Activated CD8-positive, alpha-beta memory T cell treated with anti-CD3 and anti-CD28 coated beads, Interleukin-2, amount 50 U/mL, for 4 hours (primary cell): ENCODE results near the gene LIX1L.

Experiments
- DNase-seq: peaks from one replicate; pipeline ENCODE4 v3.0.0-alpha.2; 2020

LIX1L gene

DNA sequence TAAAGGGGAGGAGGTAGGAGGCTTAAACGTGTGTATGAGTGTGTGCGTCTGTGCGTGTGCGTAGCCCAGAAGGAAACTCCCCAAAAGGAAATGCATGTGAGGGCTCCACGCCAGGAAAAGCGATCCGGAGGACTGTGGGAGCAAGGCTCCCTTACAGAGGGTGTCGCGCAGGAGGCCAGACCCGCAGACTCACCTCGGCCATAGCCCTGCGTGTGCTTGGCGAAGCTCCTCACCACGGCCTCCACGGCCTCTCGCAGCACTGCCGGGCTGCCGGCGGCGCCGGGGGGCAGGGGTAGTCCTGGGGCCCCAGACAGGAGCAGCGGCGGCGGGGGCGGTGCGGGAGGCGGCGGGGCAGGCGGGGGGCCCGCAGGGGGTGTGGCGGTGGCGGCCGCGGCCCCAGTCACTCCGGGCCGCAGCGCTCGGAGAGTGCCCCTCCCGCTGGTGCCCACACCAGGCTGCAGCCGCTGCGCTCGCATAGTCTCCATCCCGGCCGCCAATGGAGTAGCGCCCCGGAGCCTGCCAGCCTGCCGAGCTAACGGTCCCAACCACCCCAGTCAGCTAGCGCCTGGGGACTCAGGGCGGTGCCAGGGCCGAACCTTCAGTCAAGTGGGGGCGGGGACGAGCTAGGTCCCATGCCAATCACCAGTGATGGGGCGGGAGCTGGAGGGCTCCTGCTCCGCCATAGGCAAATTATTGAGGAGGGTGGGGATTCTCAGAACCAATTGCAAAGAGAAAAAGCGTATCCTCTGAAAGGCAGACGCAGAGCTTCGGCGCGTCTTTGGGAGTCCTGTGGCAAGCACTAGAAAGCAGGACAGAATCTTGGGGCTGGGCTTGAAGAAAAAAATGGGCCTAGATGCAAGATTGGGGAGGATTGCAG is at the start of gene LIX1L:
Gene LIX1L, minus strand, starts transcription at position 575 of the 877 bp plus-strand sequence. Its CDS starts 90 bp downstream, at position 485.
- peak; percentile 93 for DNase-seq

DNA sequence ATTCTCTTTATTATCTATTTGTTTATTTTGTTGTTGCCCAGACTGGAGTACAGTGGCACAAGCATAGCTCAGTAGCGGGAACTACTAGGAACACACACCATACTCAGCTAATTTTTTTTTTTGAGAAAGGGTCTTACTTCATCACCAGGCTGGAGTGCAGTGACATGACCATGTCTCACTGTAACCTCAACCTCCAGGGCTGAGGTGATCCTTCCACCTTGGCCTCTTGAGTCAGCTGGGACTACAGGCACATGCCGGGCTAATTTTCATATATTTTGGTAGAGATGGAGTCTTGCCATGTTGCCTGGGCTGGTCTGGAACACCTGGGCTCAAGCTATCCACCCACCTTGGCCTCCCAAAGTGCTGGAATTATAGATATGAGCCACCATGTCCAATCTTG is 43.9 kb upstream of the LIX1L start:
- no peak for DNase-seq

DNA sequence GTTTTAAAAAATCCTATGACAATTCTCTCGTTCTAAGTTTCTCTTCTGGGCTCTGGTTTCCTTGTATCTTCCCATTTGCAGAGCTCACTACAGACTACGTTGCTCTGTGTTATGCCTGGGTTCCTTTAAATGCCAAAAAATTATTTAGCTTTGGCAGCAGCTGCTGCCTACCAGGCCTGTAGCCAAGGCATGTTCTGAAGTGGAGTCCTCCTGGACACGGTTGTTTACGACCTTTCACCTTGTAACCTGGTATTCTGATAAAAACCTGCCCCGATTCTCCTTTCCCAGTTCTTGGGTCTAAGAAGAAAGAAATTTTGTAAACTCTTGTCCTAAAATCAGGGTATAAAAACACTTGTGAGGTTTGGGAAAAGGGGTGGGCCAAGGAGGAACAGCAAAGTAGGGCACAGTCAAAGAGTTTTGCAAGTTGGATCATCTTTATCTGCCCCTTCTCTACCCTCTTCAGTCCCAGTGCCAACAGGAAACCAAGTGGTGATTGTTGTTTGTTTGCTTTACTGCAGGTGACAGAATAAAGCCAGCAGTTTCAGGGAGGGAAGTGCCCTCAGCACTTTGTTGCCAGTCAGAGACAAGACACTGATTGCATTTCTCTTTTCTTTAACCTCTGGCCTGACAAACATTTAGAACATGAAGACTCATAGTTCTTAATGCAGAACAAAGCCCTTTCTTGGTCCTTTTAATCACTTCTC is 41.7 kb upstream of the LIX1L start:
- DNase-seq, result no peak

DNA sequence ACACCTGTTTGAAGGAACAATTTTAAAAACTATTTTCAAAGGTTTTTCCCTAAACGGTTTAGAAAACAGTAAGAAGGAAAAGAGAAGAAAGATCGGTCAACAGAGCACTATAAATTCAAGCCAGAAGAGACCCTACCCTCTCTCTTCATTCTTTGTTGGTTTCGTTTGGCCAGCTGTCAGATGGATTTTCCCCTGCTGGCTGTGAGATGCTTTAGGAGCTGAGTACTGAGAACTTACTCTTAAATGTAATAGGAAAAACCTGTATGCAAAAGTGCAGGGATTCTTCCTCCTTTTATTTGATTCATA is 39.9 kb upstream of the LIX1L start:
- no peak for DNase-seq

DNA sequence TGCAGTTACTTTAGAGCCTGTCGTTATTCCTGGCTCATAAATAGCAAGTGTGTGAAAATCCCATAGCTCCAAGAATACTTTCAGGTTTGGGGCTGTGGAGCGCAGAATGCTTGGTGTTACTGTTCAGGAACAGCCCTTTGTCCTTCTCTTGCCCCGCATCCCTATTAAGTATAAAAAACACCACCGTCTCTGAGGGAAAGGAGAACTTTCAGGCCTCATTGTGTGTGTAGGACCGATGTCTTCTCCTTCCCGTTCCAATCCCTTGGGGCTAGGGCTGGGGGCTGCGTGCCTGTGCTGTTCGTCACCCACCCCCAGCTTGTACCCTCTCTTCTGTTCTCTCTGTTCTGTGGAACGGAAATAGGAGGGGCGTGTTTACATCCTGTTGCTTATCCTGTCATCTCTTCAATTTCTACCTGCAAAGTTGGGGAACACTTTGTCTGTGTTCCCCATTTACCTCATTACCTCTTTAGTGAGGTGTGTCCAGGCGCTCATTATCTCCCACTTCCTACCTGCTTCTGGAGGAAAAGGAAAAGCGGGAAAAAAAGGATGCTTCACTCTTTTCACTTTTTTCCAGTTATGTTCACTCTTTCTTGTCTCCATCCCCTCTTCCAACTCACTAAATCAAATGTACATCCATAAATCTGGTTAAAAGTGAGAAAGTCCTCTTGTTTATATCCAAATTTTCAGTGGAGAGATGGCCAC is 39.4 kb upstream of the LIX1L start:
- DNase-seq, result peak; percentile 37

DNA sequence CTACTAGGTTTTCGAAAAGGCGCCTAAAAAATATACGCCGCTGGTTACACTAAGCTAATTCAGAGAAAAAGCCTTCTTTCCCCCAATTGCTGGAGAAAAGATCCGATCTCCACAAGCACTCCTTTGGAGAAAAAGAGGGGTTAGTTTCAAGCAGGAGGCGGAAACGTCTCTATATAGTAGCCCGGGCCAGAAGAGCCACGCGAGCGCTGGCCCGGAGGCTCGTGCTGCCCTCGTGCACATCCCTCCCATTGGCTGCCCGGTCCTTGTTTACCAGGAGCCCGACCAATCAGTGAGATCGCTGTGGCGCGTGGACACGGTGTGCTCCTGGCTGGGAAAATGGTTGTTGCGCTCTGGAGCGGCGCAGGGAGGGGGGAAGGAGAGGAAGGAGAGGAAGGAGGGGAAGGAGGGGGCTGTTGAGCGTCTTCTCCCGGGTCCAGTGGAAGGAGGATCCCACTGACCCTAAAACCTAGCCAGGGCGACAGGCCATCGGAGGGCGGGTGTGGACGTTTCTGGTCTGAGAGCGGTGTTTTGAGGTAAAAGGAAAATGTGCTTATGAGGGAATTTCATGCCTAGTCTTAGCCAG is 38.7 kb upstream of the LIX1L start, which contains the start of gene TXNIP:
Gene TXNIP, minus strand, starts transcription at position 147 of the 583 bp plus-strand sequence. CDS start 313 bp downstream, outside the sequence.
- peak; percentile 87 for DNase-seq

DNA sequence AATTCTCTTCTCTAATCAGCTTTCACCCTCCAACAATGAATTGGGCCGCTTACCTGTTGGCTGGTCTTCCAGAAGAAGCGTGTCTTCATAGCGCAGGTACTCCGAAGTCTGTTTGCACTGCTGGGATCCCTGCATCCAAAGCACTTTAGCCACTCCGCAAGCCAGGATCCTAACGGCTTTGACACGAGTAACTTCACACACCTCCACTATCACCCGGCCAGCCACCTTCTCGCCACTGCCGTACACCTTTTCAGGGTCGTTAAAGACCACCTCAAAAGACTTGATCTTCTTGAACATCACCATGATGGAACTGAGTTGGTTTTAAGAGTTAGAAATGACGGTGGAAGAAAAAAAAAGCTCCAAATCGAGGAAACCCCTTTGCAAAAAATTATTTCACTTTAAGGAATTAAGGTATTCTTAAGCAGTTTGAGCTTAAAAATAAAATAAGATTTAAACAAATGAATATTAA is 38.2 kb upstream of the LIX1L start:
- no peak for DNase-seq

DNA sequence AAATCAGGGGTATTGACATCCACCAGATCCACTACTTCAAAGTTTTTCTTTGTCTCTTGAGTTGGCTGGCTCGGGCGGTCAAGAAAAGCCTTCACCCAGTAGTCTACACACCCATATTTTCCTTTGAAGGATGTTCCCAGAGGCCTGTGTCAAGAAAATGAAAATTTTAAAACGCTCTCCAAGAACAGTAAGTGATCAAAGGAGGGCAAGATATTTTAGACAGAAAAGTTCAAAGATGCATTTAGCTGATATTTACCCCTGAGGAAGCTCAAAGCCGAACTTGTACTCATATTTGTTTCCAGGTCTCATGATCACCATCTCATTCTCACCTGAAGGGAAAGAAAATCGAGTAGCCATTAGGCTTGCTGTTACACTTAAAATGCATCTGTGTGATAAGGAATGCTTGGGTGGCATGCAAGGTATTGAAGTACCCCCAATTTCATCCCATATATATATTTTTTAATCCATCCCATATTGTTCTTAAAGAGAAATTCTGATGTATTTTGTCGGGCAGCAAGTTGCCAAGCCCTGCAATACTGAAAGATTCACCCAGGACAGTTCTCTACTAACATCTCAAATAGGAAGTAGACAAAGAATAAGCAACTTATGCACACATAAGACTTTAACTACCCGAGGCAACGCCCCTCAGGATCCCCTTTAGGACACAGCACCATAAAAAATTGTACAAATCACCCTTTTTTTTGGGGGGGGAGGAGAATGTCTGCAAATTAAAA is 37.5 kb upstream of the LIX1L start:
- DNase-seq, result no peak

DNA sequence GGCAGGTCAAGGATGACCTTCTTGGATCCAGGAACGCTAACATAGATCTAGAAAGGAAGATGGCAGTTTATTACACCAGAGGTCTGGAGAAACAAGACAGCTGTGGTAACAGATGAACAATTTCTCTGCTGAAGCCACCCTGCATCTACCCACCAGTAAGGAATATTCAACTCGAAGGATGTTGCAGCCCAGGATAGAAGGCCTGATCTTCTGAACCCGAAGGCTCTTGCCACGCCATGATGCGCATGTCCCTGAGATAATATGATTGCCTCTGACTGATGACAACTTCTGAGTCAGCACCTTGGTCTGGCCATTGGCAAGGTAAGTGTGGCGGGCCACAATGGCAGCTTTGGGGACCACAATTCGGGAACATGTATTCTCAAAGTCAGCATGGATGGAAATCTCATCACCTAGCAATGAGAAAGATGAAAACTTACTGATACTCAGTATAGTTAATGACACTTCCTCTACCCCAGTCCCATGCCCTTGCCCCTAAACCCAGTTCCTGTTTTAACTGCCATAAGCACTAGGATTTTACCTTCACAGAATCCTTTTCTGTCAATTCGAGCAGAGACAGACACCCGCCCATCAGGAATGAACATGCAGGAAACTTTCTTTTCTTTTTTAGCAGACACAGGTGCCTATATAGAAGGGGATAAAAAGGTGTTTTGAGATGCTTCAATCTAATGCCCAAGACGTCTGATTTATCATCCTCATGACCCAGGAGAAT is 36.7 kb upstream of the LIX1L start:
- peak; percentile 43 for DNase-seq

DNA sequence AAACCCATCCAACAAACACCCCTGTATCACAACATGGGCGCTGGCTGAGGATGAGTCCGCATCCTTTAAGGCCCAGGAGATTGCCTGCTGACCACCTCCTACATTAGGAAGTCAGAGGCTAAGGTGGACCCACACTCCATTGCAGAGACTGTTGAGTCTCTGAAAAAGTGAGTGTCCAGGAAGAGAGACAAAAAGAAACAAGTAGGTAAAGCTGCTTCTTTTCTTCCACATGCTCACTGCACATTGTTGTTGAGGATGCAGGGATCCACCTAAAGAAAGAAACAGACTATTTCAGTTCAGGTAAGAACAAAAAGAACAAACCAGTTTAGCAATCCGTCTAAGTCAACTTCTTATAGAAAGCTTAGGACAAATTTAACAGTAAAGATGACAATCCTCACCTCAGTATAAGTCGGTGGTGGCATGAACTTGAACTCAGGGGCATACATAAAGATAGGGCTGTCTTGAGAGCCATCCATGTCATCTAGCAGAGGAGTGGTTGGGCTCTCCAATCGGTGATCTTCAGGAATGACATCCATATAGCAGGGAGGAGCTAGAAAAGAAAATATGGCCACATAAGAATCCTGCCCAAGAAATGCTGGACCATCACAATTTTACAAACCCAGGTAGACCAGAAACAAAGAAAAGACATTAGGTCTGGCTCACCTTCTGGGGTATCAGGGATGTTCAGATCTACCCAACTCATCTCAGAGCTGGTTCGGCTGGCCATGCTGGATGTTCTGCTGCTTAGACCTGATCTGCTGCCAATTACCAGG is 36.0 kb upstream of the LIX1L start:
- DNase-seq, result no peak

DNA sequence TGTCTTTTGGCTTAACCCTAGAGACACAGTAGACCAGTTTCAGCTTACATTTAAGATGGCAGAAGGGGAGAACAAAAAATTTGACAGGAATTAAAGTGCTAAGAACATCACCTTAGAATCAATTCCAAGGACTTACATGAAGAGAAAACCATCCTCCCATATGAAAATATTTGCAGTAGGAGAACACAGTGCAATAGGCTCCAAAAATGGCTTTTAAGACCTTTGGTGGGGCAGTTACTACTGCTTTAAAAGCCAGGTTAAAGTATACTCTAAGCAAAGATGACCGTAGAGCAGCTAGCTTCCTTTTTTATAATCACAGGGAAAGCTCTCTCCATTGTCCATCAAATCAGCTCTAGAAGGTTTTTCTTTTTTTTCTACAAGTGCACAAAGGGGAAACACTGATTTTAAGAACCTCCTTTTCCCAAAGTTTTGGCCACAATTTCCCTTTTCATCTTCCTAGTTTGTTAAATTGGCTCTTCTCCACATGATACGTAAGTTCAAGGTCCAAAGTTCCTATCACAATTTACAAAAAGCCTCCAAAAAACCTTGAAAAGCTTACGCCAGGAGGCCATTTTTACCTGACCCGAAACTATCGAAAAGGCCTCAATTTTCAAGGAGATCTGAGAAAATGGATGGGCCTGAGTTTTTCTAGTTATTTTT is 35.3 kb upstream of the LIX1L start:
- DNase-seq, result no peak

DNA sequence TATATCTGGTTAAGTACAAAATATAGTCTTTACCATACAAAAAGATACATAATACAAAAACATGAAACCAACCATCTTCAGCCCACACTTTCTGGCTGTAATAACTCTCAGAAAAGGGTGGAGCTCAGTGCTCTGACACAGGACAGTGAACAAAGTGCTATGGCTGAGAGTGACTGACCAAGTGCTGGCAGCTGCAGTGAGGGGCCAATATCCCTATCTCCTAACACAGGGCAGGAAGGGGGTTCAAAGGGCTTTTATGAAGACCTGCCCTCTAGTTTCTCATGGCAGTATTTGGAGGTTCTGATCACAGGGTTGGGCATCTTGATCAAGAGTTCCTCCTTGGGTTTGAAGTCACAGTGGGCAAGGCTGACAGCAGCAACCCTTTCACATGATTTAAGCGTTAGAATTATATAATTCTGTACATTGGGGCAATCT is 34.7 kb upstream of the LIX1L start:
- no peak for DNase-seq

DNA sequence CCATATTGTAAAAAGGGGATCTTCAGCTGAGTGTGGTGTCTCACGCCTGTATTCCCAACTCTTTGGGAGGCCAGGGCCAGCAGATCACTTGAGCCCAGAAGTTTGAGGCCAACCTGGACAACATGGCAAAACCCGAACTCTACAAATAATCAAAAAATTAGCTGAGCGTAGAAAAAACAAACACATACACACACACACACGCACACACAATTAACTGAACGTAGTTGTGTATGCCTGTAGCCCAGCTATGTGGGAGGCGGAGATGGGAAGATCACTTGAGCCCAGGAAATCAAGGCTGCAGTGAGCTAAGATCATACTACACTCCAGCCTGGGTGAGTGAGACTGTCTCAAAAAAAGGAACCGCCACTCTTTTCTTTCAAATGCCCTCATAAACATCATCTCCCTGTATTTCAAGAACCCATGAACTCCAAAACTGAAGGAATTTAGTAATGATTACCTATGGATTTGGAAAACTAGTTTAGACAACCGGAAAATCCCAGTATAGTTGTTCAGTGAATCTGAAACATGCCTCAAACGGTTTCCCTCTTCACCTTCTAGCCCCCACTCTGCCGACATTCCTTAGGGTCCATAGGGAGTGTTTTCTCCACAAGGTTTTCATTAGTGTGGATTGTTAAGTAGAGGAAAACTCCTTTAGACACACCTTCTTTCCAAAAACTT is 34.1 kb upstream of the LIX1L start:
- DNase-seq, result no peak

DNA sequence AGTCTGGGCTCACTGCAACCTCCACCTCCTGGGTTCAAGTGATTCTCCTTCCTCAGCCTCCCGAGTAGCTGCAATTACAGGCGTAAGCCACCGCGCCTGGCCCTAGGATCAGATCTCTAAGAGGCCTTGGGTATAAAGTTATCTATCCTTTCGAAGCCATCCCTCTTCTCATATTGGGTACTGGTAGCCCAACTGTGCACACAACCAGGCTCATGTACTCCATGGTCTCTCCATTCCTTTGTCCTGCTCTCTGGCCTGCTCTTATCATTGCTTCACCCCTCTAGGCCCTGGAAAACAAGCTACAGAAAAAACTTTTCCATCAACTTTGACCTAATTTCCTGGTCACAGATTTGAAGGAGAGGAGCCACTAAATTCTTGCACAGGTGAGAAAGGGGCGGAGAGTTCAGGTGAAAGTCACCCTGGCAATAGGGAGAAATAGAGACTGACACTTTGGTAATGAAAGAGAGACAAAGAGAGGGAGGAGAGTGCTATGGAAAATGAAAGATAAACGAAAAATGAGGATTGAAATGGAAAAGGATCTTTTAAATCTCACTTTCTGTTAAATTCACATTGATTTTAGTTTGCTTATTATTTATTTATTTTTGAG is 32.5 kb upstream of the LIX1L start:
- no peak for DNase-seq

DNA sequence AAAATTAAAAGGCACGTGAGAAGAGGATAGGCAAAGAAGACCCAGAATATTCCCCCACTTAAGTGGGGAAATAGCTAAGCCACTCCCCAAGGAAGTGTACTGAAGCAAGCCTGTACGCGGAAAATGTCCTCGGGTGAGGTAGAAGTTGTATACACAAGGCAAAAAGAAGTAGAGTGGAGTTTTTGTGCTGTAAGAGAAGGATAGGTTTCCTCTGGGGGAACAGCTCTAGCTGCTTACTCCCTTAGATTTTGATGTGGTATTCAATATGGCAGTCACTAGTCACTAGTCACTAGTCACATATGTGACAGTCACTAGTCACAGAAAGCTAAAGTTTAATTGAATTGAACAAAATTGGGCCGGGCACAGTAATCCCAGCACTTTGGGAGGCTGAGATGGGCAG is 31.0 kb upstream of the LIX1L start:
- DNase-seq, result no peak

DNA sequence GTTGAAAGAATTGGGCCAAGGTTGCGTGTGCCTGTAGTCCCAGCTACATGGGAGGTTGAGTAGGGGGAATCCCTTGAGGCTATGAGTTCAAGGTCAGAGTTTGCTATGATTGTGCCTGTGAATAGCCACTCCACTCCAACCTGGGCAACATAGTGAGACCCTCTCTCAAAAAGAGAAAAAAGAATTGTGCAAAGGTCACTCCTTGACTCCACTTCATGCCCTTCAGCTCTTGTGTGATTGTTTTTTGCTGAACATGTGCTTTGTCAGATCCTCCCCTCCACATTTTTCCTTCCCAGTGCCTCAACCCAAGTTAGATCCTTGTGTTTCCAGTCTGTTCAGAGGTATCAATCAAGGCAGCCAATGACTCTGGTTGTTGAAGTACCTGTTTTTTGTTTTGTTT is 30.1 kb upstream of the LIX1L start:
- no peak for DNase-seq

DNA sequence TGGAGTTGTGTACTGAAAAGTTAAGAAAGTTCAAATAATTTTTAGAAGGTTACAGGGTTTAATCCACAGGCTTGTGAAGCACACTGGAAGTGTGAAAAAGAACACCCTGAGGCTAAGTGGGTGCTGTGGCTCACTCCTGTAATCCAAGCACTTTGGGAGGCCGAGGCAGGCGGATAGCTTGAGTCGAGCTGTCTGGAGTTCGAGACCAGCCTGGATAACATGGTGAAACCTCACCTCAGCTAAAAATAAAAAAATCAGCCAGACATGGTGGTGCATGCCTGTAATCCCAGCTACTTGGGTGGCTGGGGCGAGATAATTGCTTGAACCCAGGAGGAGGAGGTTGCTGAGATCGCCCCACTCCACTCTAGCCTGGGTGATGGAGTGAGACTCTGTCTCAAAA is 28.7 kb upstream of the LIX1L start:
- DNase-seq, result no peak

DNA sequence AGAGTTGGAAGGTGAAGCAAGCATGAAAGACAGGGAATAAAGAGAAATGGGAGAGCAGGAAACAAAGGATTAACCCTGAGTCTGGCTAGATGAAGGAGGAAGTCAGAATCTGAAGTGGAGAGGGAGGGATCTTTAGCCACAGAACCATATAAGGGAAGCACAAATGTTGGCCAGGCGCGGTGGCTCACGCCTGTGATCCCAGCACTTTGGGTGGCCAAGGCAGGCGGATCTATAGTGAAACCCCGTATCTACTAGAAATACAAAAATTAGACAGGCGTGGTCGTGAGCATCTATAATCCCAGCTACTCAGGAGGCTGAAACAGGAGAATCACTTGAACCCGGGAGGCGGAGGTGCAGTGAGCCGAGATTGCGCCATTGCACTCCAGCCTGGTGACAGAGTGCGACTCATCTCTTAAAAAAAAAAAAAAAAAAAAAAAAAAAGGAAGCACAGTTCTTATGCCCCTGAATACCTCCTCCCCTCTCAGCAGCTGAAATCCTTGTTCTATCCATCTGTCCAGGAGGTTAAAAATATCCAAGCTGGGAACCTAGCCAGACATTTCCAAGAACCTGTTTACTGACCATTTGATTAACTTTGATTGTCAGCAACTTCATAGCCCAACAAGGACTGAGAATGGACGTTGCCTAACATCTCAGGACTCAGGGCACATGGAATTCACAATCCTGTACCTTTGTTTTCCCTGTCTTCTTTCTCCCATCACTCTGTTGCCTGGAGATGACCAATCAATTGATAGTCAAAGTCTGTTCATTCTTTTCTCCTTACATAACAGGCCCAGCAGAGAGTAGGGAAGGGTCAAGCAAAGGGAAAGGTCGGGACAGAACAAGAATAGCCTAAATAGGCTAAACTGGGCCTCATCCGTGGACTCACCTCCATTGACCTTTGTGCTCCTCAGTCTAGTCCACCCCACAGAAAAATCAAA is 28.0 kb upstream of the LIX1L start:
- DNase-seq, result no peak
